ENCODE data around the gene UBE3C. TPM values are rescaled to one million over a fixed set of nuclear protein-coding genes. Genes with fewer than 3 reads are reported as not detected.

Gene UBE3C
- total and polyA plus RNA-seq, 2 donors (not counting 3 experiments of a cell fraction or from before 2014, with no cell fraction given), result 45.1 to 77.3 TPM

DNA sequence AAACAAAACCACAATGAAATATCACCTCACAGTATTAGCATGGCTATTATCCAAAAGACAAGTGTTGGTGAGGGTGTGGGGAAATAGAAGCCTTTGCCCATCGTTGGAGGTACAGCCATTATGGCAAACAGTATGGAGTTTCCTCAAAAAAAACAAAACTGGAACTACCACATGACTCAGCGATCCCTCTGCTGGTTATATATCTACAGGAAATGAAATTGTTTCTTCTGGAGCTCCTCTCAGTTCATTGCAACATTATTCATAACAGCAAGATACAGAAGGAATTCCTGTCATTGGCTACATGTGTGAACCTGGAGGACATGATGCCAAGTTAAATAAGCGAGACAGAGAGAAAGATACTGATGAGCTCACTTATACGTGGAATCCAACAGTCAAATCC is 2.4 kb upstream of the UBE3C start:
- Histone ChIP-seq H3K9me1 (replicated peaks; ENCODE audit: control insufficient read depth, extremely low read depth, insufficient read depth, low read length) (no peaks in the 10 kb centered on the region), H2AFZ (ENCODE audit: low read depth, low read length) (peak overlapping the region; percentile 87), H3K4me3 (replicated peaks in 1 of 3; ENCODE audit: insufficient read depth in 1 of 3, low read depth in 1 of 3, low read length in 3 of 3) (no peak overlapping the region), H3K9ac (replicated peaks; ENCODE audit: extremely low read depth, insufficient read depth, low read length) (no peak overlapping the region), H3K36me3 (ENCODE audit: control insufficient read depth in 2 of 2, extremely low read depth in 1 of 2, insufficient read depth in 2 of 2, low read length in 2 of 2) (no peaks in the 10 kb centered on the region), H3K27me3 (ENCODE audit: control insufficient read depth in 2 of 2, insufficient read depth in 2 of 2, low read length in 2 of 2) (peaks cover 0 to 2% of the 10 kb centered on the region in 2 experiments), H3K79me2 (ENCODE audit: control insufficient read depth, insufficient read depth, low read length) (peaks cover 23% of the 10 kb centered on the region), H4K20me1 (replicated peaks; ENCODE audit: control insufficient read depth, extremely low read depth, insufficient read depth, low read length) (no peaks in the 10 kb centered on the region), H3K27ac (ENCODE audit: insufficient read depth, low read depth, low read length) (peak overlapping the region; percentile 50), H3K4me1 (ENCODE audit: control insufficient read depth, extremely low read depth, insufficient read depth, low read length) (peaks cover 22% of the 10 kb centered on the region), H3K4me2 (ENCODE audit: insufficient read depth, low read length) (peak overlapping the region; percentile 69), H3K9me3 (replicated peaks; ENCODE audit: control insufficient read depth, insufficient read depth, low read length) (no peaks in the 10 kb centered on the region)
- ChIA-PET POLR2A (no interaction called here), CTCF (interaction anchor here (0.9 to 1.2 kb wide), 3 partner anchors 22 to 187 kb away, joined by 3 to 5 read pairs (median 4); partner anchors contain the start of gene NOM1)
- dilution Hi-C loops (cut with MboI; ENCODE audit: extremely low pct_ligation_motif_present, low sequenced_read_pairs), result no loop called here
- intact Hi-C loops (cut with micrococcal nuclease), result loop anchor here (1.0 to 5.0 kb wide), 4 partner anchors 119 to 184 kb away; no protein-coding TSS in a partner anchor
- DNase-seq (ENCODE audit: low read depth, low spot score), result peak; percentile 77
- FAIRE-seq, result peak; percentile 87
- BruUV-seq (replicated peaks), result no TSS peak
- TF ChIP-seq, protein P1, sequence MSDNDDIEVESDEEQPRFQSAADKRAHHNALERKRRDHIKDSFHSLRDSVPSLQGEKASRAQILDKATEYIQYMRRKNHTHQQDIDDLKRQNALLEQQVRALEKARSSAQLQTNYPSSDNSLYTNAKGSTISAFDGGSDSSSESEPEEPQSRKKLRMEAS (IDR thresholded peaks at IDR 0.05; ENCODE audit: insufficient read depth, insufficient read length), result no peak
- TF ChIP-seq EZH2 (IDR thresholded peaks at IDR 0.05; ENCODE audit: borderline replicate concordance, low read depth, low read length, severe bottlenecking), result no peak
- TF ChIP-seq JUN (IDR thresholded peaks at IDR 0.05; ENCODE audit: borderline replicate concordance, insufficient read depth, insufficient read length, low read depth), result peak; percentile 34
- no peak for TF ChIP-seq MYC (IDR thresholded peaks at IDR 0.05; ENCODE audit: low read depth, low read length)
- TF ChIP-seq POLR2A (IDR thresholded peaks at IDR 0.05; ENCODE audit: low read depth, low read length), result no peak
- TF ChIP-seq GATA2 (IDR thresholded peaks at IDR 0.05; ENCODE audit: insufficient read depth, insufficient read length, low read depth, low read length), result peak; percentile 10
- no peak for TF ChIP-seq CTCF (IDR thresholded peaks at IDR 0.05; ENCODE audit: extremely low read depth in 1 of 2, insufficient read depth in 1 of 2, low read depth in 1 of 2, low read length in 2 of 2)
- no peak for TF ChIP-seq POLR2AphosphoS5 (IDR thresholded peaks at IDR 0.05; ENCODE audit: insufficient read depth, low read depth, low read length)
- TF ChIP-seq FOS (IDR thresholded peaks at IDR 0.05; ENCODE audit: borderline replicate concordance, insufficient read depth, low read length), result peak; percentile 70

Data from endothelial cell of umbilical vein (primary cell).